Natural killer cell (primary cell): Measurements from ENCODE around the gene C20orf202. TPM values are rescaled to one million over a fixed set of nuclear protein-coding genes. Genes with fewer than 3 reads are reported as not detected.

ENCODE experiments used
- ATAC-seq, 3 donors: fragments of 150-1000 bp in 2 of 3; fragments of 200-7000 bp in 1 of 3; cut with Tn5 transposase; 1 replicate in 1 of 3; 2 replicates in 2 of 3; pipeline ENCODE4 v1.10.0; 2021; ENCODE audit warnings: mild to moderate bottlenecking in 2 of 3, moderate library complexity in 2 of 3
- DNase-seq, 2 donors: peaks; one replicate each; pipeline versions ENCODE4 v3.0.0 to v3.0.0-alpha.2; 2013 to 2021; ENCODE audit warnings: mixed read lengths in 1 of 2
- H3K27ac ChIP-seq: one replicate; pipeline ENCODE4 v1.5.1; 2013; ENCODE audit warnings: mild to moderate bottlenecking, low read length
- H3K27me3 ChIP-seq: one replicate; pipeline ENCODE4 v1.6.1; 2013; ENCODE audit warnings: low read length; ENCODE audit not compliant: control insufficient read depth, insufficient read depth
- H3K36me3 ChIP-seq: one replicate; pipeline ENCODE4 v1.6.1; 2013; ENCODE audit warnings: low read length; ENCODE audit not compliant: control insufficient read depth, insufficient read depth
- H3K4me1 ChIP-seq: one replicate; pipeline ENCODE4 v1.6.1; 2013; ENCODE audit warnings: low read length; ENCODE audit not compliant: control insufficient read depth, insufficient read depth
- H3K4me3 ChIP-seq: one replicate; pipeline ENCODE4 v1.5.1; 2013; ENCODE audit warnings: low read length
- H3K9me3 ChIP-seq: one replicate; pipeline ENCODE4 v1.6.1; 2013; ENCODE audit warnings: low read length; ENCODE audit not compliant: control insufficient read depth, insufficient read depth
- H3K27ac Mint-ChIP-seq, 2 donors: one replicate each; pipeline ENCODE4 v1.8.0; 2022; ENCODE audit warnings: mild to moderate bottlenecking in 2 of 2, mixed read lengths in 2 of 2, moderate library complexity in 1 of 2
- H3K27me3 Mint-ChIP-seq, 2 donors: one replicate each; pipeline ENCODE4 v1.8.0; 2022; ENCODE audit warnings: low read depth in 2 of 2, mixed read lengths in 2 of 2
- H3K36me3 Mint-ChIP-seq: one replicate; pipeline ENCODE4 v1.8.0; 2022; ENCODE audit warnings: mixed read lengths
- H3K4me1 Mint-ChIP-seq, 2 donors: one replicate each; pipeline ENCODE4 v1.8.0; 2022; ENCODE audit warnings: mixed read lengths in 2 of 2
- H3K4me3 Mint-ChIP-seq: one replicate; pipeline ENCODE4 v1.8.0; 2022; ENCODE audit warnings: mild to moderate bottlenecking, moderate library complexity, mixed read lengths
- H3K9me3 Mint-ChIP-seq, 2 donors: one replicate each; pipeline ENCODE4 v1.8.0; 2022; ENCODE audit warnings: mixed read lengths in 2 of 2
- CTCF ChIP-seq: fragments of 200-600 bp; IDR thresholded peaks from one replicate; pipeline ENCODE4 v1.8.0; 2022; ENCODE audit warnings: antibody characterized with exemption
- WGBS: methylation state at CpG from one replicate; pipeline ENCODE4 v1.1.7; 2013; ENCODE audit warnings: missing lambda C conversion rate; ENCODE audit not compliant: insufficient coverage; 5-methylcytosine and 5-hydroxymethylcytosine counted together
- intact Hi-C: fragments of 100-400 bp; cut with micrococcal nuclease; formaldehyde crosslinking; loops from one replicate; pipeline ENCODE4 v1.14.2; 2022
- total RNA-seq, 4 donors: library from RNA; stranded (reverse); fragments of 120-200 nt in 1 of 4; gene quantifications; one replicate each; pipeline versions ENCODE4 v1.2.3 to v1.2.4, GENCODE V29; 2013 to 2022

The C20orf202 gene
- total RNA-seq, 3 donors from 2014 or later (not counting 1 experiment from before 2014, with no cell fraction given): 0.16 to 0.75 (median 0.60) TPM

DNA sequence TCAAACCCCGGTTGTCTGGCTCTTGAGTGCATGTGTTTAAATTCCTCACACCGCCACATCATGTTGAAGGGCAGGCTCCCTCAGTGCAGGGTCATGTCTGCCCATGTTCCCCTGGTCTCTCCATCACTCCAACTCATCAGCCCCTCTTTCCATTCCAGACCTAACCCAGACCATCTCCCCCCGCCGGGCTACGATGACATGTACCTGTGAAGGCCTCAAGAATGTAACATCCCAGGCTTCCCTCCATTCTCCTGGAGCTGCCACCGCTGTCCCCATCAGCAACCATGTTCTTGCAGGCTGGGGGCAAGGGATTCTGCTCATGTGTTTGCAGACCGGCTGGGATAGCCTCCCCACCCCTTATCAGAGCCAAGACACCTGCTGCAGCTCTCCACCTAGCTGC, 38.4 kb upstream of the C20orf202 start:
- WGBS: 98% methylated on average over 7 of the region's 7 CpGs
- intact Hi-C loops: no loop called here

DNA sequence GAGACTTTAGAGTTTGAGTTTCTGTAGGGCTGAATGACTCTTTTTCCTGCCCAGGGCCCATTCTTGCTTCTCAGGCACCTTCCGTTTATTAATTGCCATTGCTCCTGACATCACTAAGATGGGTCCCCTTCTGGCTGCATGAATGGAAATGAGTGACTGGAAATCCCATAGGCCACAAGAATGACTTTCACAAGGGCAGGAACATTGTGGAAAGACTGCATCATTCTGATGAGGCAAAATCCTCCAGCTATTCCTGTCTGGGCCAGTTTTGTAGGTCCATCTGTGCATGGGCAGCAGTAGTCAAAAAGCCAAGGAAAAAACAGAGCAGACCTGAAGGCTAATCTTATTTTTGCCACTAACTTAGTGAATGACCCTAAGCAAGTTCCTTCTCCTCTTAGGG, 37.7 kb upstream of the C20orf202 start:
- DNase-seq: no peak
- Histone ChIP-seq H3K27me3 (no peaks in the 10 kb centered on the region), H3K36me3 (peaks cover 78% of the 10 kb centered on the region), H3K4me3 (no peak overlapping the region), H3K4me1 (no peaks in the 10 kb centered on the region), H3K9me3 (no peaks in the 10 kb centered on the region), H3K27ac (no peak overlapping the region)
- intact Hi-C loops: no loop called here
- no peak overlapping the region for H3K27ac Mint-ChIP-seq
- WGBS: 86% methylated on average over 1 of the region's 1 CpG
- peaks cover 30% of the 10 kb centered on the region for H3K36me3 Mint-ChIP-seq
- no peak overlapping the region for H3K4me3 Mint-ChIP-seq
- H3K9me3 Mint-ChIP-seq: no peaks in the 10 kb centered on the region
- no peak for TF ChIP-seq CTCF
- peaks cover 5 to 15% of the 10 kb centered on the region in 2 donors for H3K4me1 Mint-ChIP-seq
- H3K27me3 Mint-ChIP-seq: no peaks in the 10 kb centered on the region
- no peak for ATAC-seq

More for the DNA sequence above, 38.4 kb upstream of the C20orf202 start:
- Histone ChIP-seq H3K9me3 (no peaks in the 10 kb centered on the region), H3K4me1 (no peaks in the 10 kb centered on the region), H3K36me3 (peaks cover 82% of the 10 kb centered on the region), H3K27ac (no peak overlapping the region), H3K27me3 (no peaks in the 10 kb centered on the region), H3K4me3 (no peak overlapping the region)
- Mint-ChIP-seq H3K9me3 (no peaks in the 10 kb centered on the region), H3K4me3 (no peak overlapping the region), H3K27me3 (no peaks in the 10 kb centered on the region), H3K4me1 (peaks cover 5 to 15% of the 10 kb centered on the region in 2 donors), H3K36me3 (peaks cover 30% of the 10 kb centered on the region), H3K27ac (no peak overlapping the region)
- TF ChIP-seq CTCF: no peak
- ATAC-seq (no peak), DNase-seq (no peak)

DNA sequence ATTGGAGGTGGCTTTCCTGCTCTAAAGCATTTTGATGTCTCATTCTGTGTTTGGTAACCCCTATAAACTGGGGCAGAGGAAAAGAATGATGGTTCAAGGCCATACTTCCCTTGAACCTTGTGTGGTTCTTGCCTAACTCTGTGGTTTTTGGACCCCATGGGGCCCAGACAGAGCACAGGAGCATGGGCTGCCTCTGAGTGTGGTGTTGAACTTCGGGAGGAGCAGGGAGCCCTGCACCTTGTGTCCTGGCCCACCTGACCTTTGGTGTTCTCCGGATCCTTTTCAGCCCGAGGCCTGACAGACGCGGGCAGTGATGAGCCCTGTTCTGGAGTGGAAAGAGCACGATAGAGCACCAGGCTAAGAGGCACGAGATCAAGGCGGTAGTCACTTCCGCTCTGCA, 37.3 kb upstream of the C20orf202 start:
- intact Hi-C loops: no loop called here
- DNase-seq: no peak
- H3K9me3 Mint-ChIP-seq: no peaks in the 10 kb centered on the region
- Histone ChIP-seq H3K9me3 (no peaks in the 10 kb centered on the region), H3K27ac (no peak overlapping the region), H3K4me3 (no peak overlapping the region), H3K4me1 (no peaks in the 10 kb centered on the region), H3K27me3 (no peaks in the 10 kb centered on the region), H3K36me3 (peaks cover 78% of the 10 kb centered on the region)
- TF ChIP-seq CTCF: no peak
- no peaks in the 10 kb centered on the region for H3K27me3 Mint-ChIP-seq
- 97% methylated on average over 9 of the region's 9 CpGs for WGBS
- peaks cover 5 to 12% of the 10 kb centered on the region in 2 donors for H3K4me1 Mint-ChIP-seq
- no peak for ATAC-seq
- H3K4me3 Mint-ChIP-seq: no peak overlapping the region
- peaks cover 30% of the 10 kb centered on the region for H3K36me3 Mint-ChIP-seq
- H3K27ac Mint-ChIP-seq: no peak overlapping the region

GRCh38 chr20:1166948-1167720, 36.1 kb upstream of the C20orf202 start:
- DNase-seq: no peak
- intact Hi-C loops: no loop called here
- H3K9me3 ChIP-seq: no peaks in the 10 kb centered on the region
- no peak overlapping the region for H3K4me3 Mint-ChIP-seq
- H3K27me3 Mint-ChIP-seq: no peaks in the 10 kb centered on the region
- no peak overlapping the region for H3K4me3 ChIP-seq
- peaks cover 5 to 7% of the 10 kb centered on the region in 2 donors for H3K4me1 Mint-ChIP-seq
- no peaks in the 10 kb centered on the region for H3K9me3 Mint-ChIP-seq
- TF ChIP-seq CTCF: no peak
- no peak overlapping the region for H3K27ac Mint-ChIP-seq
- H3K4me1 ChIP-seq: no peaks in the 10 kb centered on the region
- H3K27me3 ChIP-seq: no peaks in the 10 kb centered on the region
- H3K27ac ChIP-seq: no peak overlapping the region
- WGBS: 100% methylated on average over 1 of the region's 1 CpG
- H3K36me3 ChIP-seq: peaks cover 81% of the 10 kb centered on the region
- H3K36me3 Mint-ChIP-seq: peaks cover 30% of the 10 kb centered on the region
- ATAC-seq: no peak
